ENCODE results near the gene AR.

GRCh38 chrX:67684136-67684535 is 140.3 kb downstream of the AR start:
- no peak for TF ChIP-seq ZNF274 (IDR thresholded peaks at IDR 0.05; ENCODE audit: low read depth, low read length)
- TF ChIP-seq YY1 (IDR thresholded peaks at IDR 0.05; ENCODE audit: insufficient read depth, insufficient read length): no peak
